ENCODE data around the gene SLCO2B1. TPM values are rescaled to one million over a fixed set of nuclear protein-coding genes. Genes with fewer than 3 reads are reported as not detected.

Gene SLCO2B1
- total and polyA plus RNA-seq, 2 of the 8 experiments (the other 6 are each of a cell fraction or from before 2014, with no cell fraction given), result 0.03 TPM; not detected in 1

DNA sequence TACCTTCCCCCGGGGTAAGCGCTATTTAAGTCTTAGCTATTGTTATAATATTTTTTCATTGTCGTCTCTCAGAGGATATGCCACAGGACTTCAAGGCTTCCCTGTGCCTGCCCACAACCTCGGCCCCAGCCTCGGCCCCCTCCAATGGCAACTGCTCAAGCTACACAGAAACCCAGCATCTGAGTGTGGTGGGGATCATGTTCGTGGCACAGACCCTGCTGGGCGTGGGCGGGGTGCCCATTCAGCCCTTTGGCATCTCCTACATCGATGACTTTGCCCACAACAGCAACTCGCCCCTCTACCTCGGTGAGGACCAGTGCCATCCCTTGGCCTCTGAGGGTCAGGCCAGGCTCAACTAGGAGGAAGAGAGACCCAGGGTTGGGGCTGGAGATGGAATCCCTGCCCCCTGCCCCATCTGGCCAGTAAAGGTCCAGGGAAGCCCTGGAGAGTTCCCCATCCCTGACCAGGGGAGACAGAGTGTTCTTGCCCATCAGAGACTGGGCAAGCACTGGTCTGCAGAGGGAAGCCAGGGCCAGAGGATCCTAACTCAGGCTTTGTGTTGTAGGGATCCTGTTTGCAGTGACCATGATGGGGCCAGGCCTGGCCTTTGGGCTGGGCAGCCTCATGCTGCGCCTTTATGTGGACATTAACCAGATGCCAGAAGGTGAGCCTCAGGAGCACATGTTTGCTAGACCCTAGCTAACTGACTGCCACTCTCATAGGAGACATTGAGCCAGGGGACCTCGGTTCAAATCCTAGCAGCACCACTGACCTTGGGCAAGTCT is 18.4 kb downstream of the SLCO2B1 start:
- no peak overlapping the region for H3K14ac ChIP-seq (ENCODE audit: insufficient read length)
- no peak overlapping the region for H2AFZ ChIP-seq (ENCODE audit: low read length)
- ChIA-PET CTCF (ENCODE audit: partially characterized antibody) (interaction anchor here (0.6 to 8.9 kb wide), 9 partner anchors 13 to 271 kb away, joined by 4 to 78 read pairs (median 6); partner anchors contain the start of gene SLCO2B1), POLR2A (ENCODE audit: partially characterized antibody) (interaction anchor here (1.3 kb wide), 1 partner anchor 9 kb away, joined by 3 read pairs; no protein-coding TSS in a partner anchor)
- H4K91ac ChIP-seq (replicated peaks; ENCODE audit: insufficient read length, low read length), result no peak overlapping the region
- H3K18ac ChIP-seq (ENCODE audit: extremely low read depth, low read length), result no peak overlapping the region
- H3K56ac ChIP-seq (replicated peaks; ENCODE audit: insufficient read length, low read depth, low read length), result no peak overlapping the region
- no peak for DNase-seq (ENCODE audit: low read depth in 1 of 2, low spot score in 2 of 2)
- H2BK20ac ChIP-seq (ENCODE audit: low read length), result no peak overlapping the region
- H3K9ac ChIP-seq (replicated peaks in 1 of 4; ENCODE audit: extremely low read depth in 1 of 4, low read depth in 3 of 4, low read length in 3 of 4), result no peak overlapping the region
- H4K20me1 ChIP-seq (replicated peaks in 1 of 2; ENCODE audit: control insufficient read depth in 1 of 2, insufficient read depth in 2 of 2, low read length in 2 of 2), result no peaks in the 10 kb centered on the region
- H4K5ac ChIP-seq (ENCODE audit: insufficient read length, low read depth, low read length), result no peak overlapping the region
- H3K27me3 ChIP-seq (replicated peaks in 1 of 4; ENCODE audit: control insufficient read depth in 3 of 4, extremely low read depth in 1 of 4, insufficient read depth in 3 of 4, low read length in 3 of 4), result no peaks in the 10 kb centered on the region
- no peak overlapping the region for H2BK12ac ChIP-seq (ENCODE audit: low read depth, low read length)
- WGBS, 2 experiments (ENCODE audit: extremely low coverage in 1 of 2, insufficient coverage in 1 of 2, insufficient read length in 1 of 2, insufficient replicate concordance in 2 of 2, low coverage in 1 of 2, low lambda C conversion rate in 2 of 2, missing lambda C conversion rate in 1 of 2), result 90% methylated on average over 13 of the region's 13 CpGs; no CpG with 5 or more reads in 1 of the 2 experiments
- no peaks in the 10 kb centered on the region for H3K79me2 ChIP-seq (ENCODE audit: control insufficient read depth in 1 of 2, insufficient read depth in 2 of 2, low read length in 2 of 2)
- H3K23ac ChIP-seq (ENCODE audit: insufficient read length), result no peak overlapping the region
- H3K4me1 ChIP-seq (replicated peaks in 1 of 4; ENCODE audit: control insufficient read depth in 3 of 4, insufficient read depth in 4 of 4, low read length in 3 of 4), result no peaks in the 10 kb centered on the region; a peak in 1 of 7 replicates
- no peak overlapping the region; the same call in 1 of the 2 replicates for H4K8ac ChIP-seq (ENCODE audit: extremely low read depth, insufficient read depth, low read length)
- H3K4me2 ChIP-seq (ENCODE audit: insufficient read depth in 1 of 2, low read depth in 2 of 2, low read length in 2 of 2), result no peak overlapping the region
- no peak overlapping the region; the same call in 1 of the 2 replicates for H2BK15ac ChIP-seq (ENCODE audit: low read length)
- no peak for FAIRE-seq
- no peak overlapping the region for H3K27ac ChIP-seq (ENCODE audit: low read depth, low read length)
- no peak overlapping the region for H2BK120ac ChIP-seq (replicated peaks; ENCODE audit: low read depth, low read length)
- no peaks in the 10 kb centered on the region for H3K9me3 ChIP-seq (ENCODE audit: insufficient read depth in 2 of 2, low read depth in 1 of 2, low read length in 1 of 2)
- H2AK5ac ChIP-seq (ENCODE audit: low read depth, low read length), result no peak overlapping the region
- no peak overlapping the region for H2BK5ac ChIP-seq (ENCODE audit: low read depth, low read length)
- H3K4me3 ChIP-seq (ENCODE audit: extremely low read depth in 1 of 4, insufficient read depth in 2 of 4, low read depth in 3 of 4, low read length in 4 of 4), result no peak overlapping the region
- H3K23me2 ChIP-seq (ENCODE audit: low read depth, low read length), result peaks cover 2% of the 10 kb centered on the region; the same call in 1 of the 2 replicates
- H3K36me3 ChIP-seq (ENCODE audit: control insufficient read depth in 2 of 4, insufficient read depth in 4 of 4, low read length in 3 of 4), result no peaks in the 10 kb centered on the region
- H3K4ac ChIP-seq (replicated peaks; ENCODE audit: insufficient read length, low read depth, low read length), result no peak overlapping the region
- no peaks in the 10 kb centered on the region; the same call in 1 of the 2 replicates for H3K79me1 ChIP-seq (ENCODE audit: low read depth, low read length)
- no peak for TF ChIP-seq ZNF274 (IDR thresholded peaks at IDR 0.05; ENCODE audit: borderline replicate concordance, extremely low read depth, low read length)
- no peak for TF ChIP-seq TBP (IDR thresholded peaks at IDR 0.05; ENCODE audit: low read depth, low read length)
- TF ChIP-seq, protein P1, sequence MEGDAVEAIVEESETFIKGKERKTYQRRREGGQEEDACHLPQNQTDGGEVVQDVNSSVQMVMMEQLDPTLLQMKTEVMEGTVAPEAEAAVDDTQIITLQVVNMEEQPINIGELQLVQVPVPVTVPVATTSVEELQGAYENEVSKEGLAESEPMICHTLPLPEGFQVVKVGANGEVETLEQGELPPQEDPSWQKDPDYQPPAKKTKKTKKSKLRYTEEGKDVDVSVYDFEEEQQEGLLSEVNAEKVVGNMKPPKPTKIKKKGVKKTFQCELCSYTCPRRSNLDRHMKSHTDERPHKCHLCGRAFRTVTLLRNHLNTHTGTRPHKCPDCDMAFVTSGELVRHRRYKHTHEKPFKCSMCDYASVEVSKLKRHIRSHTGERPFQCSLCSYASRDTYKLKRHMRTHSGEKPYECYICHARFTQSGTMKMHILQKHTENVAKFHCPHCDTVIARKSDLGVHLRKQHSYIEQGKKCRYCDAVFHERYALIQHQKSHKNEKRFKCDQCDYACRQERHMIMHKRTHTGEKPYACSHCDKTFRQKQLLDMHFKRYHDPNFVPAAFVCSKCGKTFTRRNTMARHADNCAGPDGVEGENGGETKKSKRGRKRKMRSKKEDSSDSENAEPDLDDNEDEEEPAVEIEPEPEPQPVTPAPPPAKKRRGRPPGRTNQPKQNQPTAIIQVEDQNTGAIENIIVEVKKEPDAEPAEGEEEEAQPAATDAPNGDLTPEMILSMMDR (IDR thresholded peaks at IDR 0.05; ENCODE audit: control extremely low read depth in 1 of 3, insufficient read depth in 1 of 3, low read depth in 1 of 3, low read length in 3 of 3), result no peak
- TF ChIP-seq EGR1 (IDR thresholded peaks at IDR 0.05; ENCODE audit: borderline replicate concordance, low read depth, low read length), result no peak
- TF ChIP-seq POU5F1 (IDR thresholded peaks at IDR 0.05; ENCODE audit: low read depth, low read length), result no peak
- no peak for TF ChIP-seq CHD1 (IDR thresholded peaks at IDR 0.05; ENCODE audit: low read depth, low read length)
- no peak for TF ChIP-seq KDM1A (IDR thresholded peaks at IDR 0.05; ENCODE audit: borderline replicate concordance, low read length)
- no peak for TF ChIP-seq SP2 (IDR thresholded peaks at IDR 0.05; ENCODE audit: low read length)
- no peak for TF ChIP-seq RAD21 (IDR thresholded peaks at IDR 0.05 in 1 of 2, conservative IDR thresholded peaks at IDR 0.05 in 1 of 2; ENCODE audit: low read depth in 2 of 2, low read length in 2 of 2)
- TF ChIP-seq CHD2 (IDR thresholded peaks at IDR 0.05; ENCODE audit: low read length), result no peak

Data from H1 (cell line).